Hypothalamus (tissue), 51 donors: Measurements from ENCODE around the gene BCL2.
A peak's percentile ranks its signal among the peaks of the same experiment; 100 is the strongest.
"Not testable (repeated sequence)": the region's sequence is repeated elsewhere in the genome, so short reads cannot be mapped to it uniquely, and the experiment has no call there.

Experiments
- DNase-seq, 51 donors: peaks; one replicate each; lab custom pipeline; 2025; lab: John Stamatoyannopoulos, UW

Gene BCL2

DNA sequence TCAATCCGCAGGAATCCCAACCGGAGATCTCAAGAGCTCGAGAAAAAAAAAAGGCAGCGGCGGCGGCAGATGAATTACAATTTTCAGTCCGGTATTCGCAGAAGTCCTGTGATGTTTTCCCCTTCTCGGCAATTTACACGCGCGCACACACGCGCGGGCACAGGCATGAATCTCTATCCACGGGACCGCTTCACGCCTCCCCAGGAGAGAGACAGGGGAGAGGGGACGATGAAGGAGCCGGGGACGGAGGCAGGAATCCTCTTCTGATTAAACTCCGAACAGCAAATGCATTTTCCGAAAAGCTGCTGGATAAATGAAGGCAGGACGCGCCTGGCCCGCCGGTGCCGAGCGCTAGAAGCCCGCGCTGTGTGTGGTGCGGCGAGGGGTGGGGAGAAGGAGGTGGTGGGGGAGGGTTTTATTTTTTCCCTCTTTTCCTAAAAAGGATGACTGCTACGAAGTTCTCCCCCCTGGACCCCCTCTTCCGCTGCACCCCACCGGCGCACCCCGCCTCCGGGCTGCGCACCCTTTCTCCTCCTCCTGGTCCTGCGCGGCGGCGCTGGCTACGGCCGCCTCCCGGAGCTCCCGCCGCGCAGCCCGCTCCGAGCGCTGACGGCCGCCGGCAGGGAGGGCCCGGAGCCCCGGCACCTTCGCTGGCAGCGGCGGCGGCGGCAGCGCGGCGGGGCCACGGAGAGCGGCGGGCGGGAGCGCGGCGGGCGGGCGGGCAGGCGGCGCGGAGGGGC, at the start of gene BCL2:
Gene BCL2, minus strand, starts transcription at position 387 of the 740 bp plus-strand sequence.
- DNase-seq = peak in 36 of 51 donors; percentile 9 to 80 (median 62)

DNA sequence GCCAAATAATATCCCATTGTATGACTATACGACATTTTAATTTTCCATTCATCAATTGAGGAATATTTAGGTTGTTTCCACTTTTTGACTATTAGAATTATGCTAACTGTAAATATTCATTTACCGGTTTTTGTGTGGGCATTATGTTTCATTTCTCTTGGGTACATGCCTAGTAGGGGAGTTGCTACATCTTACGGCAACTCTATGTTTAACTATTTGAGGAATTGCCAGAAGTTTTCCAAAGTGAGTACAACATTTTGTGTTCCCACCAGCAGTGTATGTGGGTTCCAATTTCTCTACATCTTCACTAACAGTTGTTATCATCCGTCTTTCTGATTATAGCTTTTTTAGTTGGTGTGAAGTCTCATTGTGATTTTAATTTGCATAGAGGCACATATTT, 49.0 kb upstream of the BCL2 start:
- no peak for DNase-seq

- DNase-seq = peak; percentile 67 to 98 (median 93)
Measured at GRCh38 chr18:63367053-63367953, 47.7 kb upstream of the BCL2 start, which contains the start of gene KDSR. Gene KDSR (minus strand): TSS chr18:63367206. CDS start chr18:63367118, 88 bp downstream.

- peak in 32 of 51 donors; percentile 6 to 60 (median 27) for DNase-seq
Measured at GRCh38 chr18:63366213-63367052, 46.9 kb upstream of the BCL2 start.

DNA sequence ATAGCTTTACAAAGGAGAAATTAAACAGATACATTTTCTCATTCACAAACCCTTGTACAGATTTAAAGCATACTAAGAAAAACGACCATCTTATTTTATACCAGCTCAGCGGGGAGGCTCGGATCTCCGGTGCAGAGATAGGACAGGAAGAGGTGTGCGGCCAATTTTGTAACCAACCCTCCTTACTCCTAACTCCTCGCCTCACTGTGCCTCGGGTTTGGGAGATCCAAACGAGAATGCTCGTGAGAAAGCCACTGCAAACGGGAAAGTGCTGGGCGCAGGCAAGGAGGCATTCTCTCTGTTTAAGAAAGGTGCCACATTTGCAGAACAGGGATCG, 46.3 kb upstream of the BCL2 start:
- DNase-seq = peak in 5 of 51 donors; percentile 12 to 51 (median 25)

- DNase-seq = no peak
Measured at GRCh38 chr18:63363951-63364350, 44.4 kb upstream of the BCL2 start.

GRCh38 chr18:63363420-63363819, 43.9 kb upstream of the BCL2 start:
- DNase-seq = not testable (repeated sequence)

- no peak for DNase-seq
Measured at GRCh38 chr18:63356272-63356896, 36.8 kb upstream of the BCL2 start.

GRCh38 chr18:63350230-63350629, 30.7 kb upstream of the BCL2 start:
- DNase-seq = no peak

DNA sequence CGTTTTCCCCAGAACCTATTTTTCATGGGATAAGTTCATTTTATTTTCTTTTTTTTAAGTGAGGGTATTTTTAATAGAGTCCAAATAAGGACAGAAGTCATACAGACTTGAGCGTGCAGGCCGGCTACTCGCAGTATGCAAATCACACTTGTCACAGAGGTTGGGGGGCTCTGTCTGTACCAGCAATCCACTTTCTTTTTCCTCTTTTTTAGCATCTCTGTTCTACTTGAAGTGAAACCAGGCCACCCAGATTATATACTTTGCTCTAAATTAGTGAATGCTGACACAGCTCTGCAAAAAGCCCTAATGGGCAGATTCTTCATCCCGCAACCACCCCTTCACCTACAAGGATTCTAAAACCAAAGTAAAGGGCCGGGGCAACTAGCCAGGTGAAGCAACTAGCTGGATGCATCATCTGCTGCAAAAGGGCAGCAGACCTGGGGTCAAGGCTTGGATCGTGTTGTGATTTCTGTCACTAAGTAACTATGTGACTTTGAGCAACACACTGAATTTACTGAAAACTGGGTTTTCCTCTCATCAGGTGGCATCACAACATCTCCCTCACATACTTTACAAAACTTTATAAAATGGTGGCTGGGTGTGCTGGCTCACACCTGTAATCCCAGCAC, 29.1 kb upstream of the BCL2 start:
- no peak for DNase-seq

GRCh38 chr18:63346480-63347183, 27.1 kb upstream of the BCL2 start:
- DNase-seq = no peak

DNA sequence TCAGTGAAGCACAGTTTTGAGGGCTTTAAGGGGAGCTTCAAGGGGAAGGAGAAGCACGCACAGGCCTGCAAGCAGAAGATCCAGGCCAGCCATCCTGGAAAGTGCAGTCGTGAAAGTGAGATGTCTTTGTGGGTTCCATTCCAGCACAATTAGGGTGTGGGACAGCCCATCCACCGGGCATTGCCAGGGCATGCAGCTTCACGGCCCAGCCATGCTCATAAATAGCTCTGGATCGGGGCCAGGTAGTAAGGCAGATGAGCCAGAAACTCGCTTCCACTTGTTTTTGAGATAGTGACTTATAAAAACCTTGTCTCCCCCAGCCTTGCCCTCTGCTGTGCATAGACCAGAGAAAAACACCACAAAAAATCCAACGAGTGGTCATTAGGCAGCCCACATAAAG, 26.5 kb upstream of the BCL2 start:
- peak in 1 of 51 donors; percentile 8 for DNase-seq

DNA sequence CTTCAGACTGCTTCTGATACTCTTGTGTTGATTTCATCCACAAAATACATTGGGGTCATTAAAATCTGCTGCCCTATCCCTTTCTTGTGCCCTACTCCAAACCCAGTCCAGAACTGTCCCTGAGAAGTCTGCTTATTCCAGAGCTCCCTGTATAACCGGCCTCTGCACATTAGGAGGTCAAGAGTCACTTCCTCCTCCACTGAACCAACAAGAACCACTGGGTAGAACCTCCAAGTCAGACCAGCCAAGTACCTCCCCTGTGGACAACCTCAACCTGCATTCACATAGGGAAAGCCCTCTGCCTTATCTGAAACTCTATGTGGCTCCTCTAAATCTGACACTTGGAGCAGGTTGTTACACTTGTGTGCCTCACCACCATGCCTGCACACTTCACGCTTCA, 25.3 kb upstream of the BCL2 start:
- DNase-seq = no peak

GRCh38 chr18:63344263-63344662, 24.7 kb upstream of the BCL2 start:
- DNase-seq = no peak

DNA sequence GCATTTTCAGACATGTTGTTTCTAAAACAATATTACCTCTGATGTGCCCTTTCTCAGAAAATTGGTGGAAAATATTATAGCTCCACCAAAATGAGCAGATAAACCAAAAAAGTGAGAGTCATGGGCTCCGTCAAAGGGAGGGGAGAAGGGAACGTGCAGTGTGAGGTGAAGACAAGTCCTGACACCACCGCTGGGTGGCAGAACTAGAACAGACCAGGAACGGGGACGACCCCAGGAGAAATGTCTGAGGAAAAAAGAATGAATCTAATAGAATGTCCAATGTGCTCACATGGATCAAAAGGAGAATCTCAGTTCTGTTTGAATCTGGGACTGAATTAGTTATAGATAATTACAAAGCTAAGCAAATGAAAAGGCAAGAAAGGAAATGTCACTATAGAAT, 22.6 kb upstream of the BCL2 start:
- peak in 11 of 51 donors; percentile 3 to 27 (median 9) for DNase-seq

- peak in 6 of 51 donors; percentile 12 to 31 (median 20) for DNase-seq
Measured at GRCh38 chr18:63339920-63340484, 20.4 kb upstream of the BCL2 start.

DNA sequence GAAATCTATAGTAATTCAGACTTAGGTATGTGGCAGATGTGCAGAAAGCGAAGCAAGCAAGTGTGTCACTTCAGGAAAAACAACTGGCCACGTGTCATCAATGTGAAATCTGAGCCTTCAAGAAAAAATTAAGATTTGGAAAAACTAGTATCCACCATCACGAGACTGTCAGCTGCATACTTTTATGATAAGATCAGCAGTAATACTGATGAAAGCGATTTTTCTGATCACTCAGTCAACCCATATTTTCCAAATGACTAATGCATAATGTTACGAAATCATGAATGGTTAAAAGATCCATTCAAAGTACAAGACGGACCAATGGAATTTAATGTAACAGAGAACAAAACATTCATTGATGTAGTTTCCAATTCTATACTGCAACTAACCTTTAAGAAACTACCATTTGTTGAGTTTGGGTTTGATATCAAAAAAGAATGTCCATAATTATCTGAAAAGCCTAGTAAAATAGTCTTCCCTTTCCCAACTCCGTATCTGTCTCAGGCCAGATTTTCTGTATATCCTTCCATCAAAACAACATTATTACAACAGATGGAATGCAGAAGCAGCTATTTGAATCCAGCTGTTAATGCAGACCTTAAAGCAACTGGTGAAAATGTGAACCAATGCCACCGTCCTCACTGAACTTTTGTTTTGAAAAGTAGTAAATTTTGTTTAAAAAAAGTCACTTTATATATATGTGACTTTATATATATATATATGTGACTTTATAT, 17.0 kb upstream of the BCL2 start:
- DNase-seq = no peak

GRCh38 chr18:63331105-63331504, 11.5 kb upstream of the BCL2 start:
- no peak for DNase-seq
